GM18520 (cell line): ENCODE results near the gene PYCR2.
A peak's percentile ranks its signal among the peaks of the same experiment; 100 is the strongest.

Source experiments
- ATAC-seq: cut with Tn5 transposase; IDR thresholded peaks from one replicate; pipeline ENCODE4 v1.9.1; 2021; ENCODE audit not compliant: unreplicated experiment

PYCR2 gene

GRCh38 chr1:225921734-225922709 is 2.0 kb downstream of the PYCR2 start:
- no peak for ATAC-seq

- ATAC-seq: no peak
Measured at GRCh38 chr1:225919906-225920305, 4.1 kb downstream of the PYCR2 start.

DNA sequence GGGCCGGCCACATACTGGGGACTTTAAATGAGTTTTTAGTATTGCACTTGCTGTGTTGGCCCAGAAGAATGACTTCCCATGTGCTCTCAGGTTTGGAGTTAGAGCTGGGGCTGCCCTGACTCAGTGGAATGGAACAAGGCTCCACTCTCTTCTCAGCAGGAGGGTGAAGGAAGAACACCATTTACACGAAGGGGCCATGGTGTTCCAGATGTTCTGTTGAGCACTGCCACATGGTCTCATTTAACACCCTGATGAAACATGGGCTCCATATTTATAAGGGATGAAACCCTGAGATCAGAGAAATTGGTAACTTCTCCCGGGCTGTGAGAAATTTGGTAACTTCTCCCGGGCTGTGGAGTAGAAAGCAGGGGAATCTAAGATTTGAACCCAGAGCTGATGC is 5.8 kb downstream of the PYCR2 start:
- ATAC-seq: no peak

DNA sequence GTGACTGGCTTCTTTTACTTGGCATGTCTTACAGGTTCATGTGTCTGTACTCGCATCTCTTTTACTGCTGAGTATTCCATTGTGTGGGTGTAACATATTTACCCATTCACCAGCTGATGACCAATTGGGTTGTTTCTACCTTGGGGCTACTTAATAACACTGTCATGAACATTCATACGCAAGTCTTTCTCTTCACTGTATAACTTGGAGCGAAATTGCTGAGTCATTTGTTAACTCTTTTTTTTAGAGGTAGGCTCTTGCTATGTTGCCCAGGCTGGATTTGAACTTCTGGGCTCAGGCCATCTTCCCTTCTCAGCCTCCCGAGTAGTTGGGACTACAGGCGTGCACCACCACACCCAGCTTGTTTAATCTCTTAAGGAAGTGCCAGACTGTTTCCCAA is 6.5 kb downstream of the PYCR2 start:
- no peak for ATAC-seq

GRCh38 chr1:225917101-225917500 is 6.9 kb downstream of the PYCR2 start:
- no peak for ATAC-seq

DNA sequence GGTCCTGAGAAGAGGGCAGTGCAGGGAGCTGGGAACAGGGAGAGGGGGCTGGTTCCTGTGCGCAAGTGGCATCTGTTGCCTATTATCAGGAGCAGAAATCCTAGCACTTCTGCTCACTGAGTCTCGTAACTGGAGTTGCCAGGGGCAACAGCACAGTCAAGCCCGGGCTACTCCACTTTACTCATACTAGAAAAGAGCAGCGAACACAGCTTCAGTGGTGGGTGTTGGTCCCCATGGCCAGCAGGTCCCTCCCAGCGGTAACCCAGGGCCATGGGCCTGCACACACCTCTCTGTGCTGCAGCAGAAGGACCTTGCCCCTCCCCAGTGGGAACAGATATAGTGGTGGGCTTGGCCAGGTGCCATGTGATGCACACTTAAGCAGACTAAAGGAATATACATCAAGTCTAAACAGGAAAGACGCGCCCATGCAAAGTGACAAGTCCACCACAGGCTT is 8.5 kb downstream of the PYCR2 start:
- no peak for ATAC-seq

DNA sequence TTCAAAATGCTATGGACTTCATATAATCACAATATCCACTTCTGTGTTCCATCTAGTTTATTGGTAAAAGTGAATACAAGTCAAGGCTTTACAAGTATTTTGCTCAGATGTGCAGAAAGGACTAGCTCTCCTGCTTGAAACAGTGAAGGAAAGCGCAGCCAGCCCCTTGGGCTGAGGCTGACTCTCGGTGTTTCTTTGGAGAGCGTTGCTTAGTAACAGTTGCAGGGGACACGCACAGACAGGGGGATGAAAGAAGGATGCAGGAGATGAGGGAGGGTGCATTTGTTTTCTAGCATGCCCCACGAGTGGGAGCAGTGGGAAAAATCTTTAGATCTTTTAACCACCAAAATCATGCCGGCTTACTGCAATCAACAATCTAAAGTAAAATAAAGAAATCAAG is 9.1 kb downstream of the PYCR2 start:
- no peak for ATAC-seq

GRCh38 chr1:225914391-225914790 is 9.7 kb downstream of the PYCR2 start:
- no peak for ATAC-seq

DNA sequence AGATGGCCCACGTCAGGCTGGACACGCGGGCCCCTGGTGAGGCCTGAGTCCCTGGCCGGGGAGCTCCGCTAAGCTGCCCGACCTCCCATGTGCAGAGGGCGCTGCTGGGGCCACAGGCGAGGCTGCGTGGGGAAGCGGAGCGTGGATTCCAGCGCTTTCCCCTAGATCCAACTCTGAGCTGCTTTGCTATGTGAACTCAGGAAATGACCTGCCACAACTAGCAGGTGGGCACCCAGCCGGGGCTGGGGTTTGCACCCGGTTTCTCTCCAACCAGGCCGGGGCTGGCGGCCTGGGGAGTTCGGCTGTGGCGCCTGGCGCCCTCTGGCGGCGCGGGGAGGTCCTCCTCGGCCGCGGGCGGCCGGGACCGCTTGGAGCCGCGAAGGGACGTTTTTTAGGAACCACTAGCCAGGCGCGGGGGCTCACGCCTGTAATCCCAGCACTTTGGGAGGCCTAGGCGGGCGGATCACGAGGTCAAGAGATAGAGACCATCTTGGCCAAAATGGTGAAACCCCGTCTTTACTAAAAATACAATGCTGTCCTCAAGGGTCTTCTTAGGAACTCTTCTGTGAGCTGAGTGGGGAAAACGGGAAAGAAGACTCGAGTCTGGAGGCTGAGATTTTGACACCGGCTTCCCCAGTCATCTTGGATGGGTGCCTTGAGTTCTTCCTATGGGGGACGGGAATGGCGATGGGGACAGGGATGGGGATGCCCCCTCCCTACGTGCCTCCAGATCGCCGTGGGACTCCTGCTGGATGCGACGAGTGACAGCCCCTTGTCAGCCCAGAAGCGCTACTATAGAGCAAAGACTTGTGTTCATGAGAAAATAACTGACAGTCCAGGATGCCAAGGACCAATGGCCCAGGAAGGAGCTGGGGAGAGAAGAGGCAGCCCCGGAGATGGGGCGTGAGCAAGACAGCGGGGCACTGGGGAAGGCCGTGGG is 12.6 kb downstream of the PYCR2 start:
- no peak for ATAC-seq

DNA sequence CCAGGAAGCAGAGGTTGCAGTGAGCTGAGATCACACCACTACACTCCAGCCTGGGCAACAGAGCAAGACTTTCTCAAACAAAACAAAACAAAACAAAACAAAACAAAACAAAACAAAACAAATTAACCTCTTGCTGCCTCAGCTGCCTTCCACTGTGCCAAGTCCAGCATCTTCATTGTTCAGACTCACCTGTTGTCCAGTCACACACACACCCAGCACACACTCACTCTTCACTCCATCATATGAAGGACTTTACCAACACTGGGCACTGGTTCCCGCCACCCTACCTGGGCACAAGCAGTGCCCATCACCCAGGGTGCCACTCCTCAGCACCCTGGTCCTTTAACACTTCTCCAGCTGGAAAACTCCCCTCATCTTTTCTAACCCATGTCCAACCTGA is 14.6 kb downstream of the PYCR2 start:
- ATAC-seq: no peak

DNA sequence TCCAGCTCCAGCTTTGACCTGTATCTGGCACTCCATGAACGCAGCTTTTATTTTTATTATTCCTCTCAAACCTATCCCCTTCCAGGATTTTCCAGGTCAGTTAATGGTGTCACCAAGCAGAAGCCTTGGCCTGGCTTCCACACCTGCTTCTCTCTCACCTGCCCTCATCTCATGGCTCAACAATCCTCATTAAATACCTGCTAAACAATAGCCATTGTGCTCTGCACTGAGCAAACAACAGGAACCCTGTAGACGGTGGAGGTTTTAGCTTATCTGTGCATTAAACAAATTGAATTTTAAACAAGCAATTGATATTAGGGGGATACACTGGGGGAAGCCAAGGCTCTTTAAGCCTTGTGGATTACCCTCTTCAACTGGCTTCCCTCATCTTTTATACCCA is 15.3 kb downstream of the PYCR2 start:
- no peak for ATAC-seq

DNA sequence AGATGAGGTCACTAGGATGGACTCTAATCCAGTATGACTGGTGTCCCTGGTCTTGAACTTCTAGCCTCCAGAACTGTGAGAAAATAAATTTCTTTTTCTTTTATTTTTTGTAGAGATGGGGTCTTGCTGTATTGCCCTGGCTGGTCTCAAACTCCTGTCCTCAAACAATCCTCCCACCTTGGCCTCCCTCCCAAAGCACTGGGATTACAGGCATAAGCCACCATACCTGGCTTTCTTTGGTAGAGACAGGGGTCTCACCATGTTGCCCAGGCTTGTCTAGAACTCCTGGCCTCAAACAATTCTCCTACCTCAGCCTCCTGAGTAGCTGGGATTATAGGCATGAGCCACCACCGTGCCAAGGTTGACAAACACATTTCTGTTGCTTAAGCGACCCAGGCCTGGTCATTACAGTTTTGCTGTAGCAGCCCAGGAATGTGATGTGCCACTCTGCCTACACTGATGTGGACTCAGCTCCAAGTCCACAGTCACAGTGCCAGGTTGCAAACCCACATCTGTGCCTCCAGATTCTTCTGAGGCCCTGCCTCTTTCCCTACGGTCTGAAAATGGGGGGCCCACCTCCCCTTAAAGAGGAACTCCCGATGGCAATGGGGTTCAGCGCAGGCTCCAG is 15.9 kb downstream of the PYCR2 start:
- ATAC-seq: no peak

- no peak for ATAC-seq
Measured at GRCh38 chr1:225907341-225907740, 16.7 kb downstream of the PYCR2 start.

DNA sequence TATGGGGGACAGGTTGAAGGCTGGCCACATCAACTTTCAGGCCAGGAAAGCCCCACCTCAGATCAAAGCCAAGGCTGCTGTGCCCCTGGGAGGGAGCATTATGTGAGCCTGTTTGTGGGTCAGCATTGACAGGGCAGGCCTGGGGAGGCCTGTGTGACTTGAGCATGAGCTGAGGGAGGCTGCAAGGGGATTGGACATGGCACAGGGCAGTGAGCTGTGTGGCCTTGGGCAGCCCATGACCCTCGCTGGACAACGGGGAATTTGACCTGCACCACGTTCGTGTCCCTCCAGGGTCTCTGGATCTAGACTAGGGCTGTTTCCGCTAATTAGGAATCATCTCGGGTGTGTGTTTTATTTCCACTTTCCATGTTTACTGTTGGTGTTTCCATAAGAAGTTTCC is 17.6 kb downstream of the PYCR2 start:
- ATAC-seq: no peak

DNA sequence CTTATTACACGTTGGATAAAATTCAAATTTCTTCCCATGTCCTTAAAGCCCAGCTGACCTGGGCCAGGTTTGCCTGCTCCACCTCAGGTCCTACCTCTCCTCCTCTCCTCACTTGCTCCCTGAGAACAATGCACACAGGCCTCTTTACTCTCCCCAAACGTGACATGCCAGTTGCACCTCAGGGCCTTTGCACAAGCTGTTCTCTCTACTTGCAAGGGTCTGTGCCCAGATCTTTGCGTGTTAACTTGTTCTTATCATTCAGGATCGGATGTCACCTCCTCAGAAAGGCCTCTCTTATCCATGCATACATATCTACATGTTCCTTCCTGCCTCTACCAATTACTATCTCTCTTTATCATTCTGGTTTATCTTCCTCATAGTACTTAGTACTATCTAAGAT is 20.4 kb downstream of the PYCR2 start:
- no peak for ATAC-seq

GRCh38 chr1:225899044-225899925 is 24.8 kb downstream of the PYCR2 start:
- ATAC-seq: no peak

- no peak for ATAC-seq
Measured at GRCh38 chr1:225897595-225898514, 26.2 kb downstream of the PYCR2 start.

DNA sequence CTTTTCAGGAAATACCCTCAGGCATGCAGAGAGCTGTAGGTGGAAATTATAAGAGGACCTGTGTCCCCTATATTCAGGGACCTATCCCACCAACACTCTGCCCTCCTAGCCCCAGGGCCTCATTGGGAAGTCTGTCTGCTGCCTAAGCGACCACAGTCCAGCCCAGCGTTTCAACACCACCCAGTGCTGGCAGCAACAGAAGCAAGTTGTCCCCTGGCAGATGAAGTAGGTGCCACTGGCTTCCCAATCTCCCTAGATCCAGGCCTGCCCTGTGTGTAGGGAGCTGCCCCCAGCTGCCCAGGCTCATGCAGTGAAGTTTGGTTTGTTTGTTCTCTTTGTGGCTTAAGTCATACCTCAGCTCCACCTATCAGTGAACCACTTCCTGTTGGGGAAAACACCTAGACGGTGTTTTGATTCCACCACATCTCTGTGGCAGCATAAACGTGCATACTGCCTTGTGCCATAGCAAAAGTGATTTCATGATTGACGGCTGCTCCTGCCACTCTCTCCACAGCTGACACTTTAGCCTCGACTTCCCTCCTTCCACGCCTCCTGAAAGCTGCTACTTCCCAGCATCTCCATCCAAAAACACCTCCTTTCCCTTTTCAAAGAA is 27.0 kb downstream of the PYCR2 start:
- ATAC-seq: peak; percentile 100

- ATAC-seq: no peak
Measured at GRCh38 chr1:225896494-225896893, 27.6 kb downstream of the PYCR2 start.
